ENCODE measurements around the gene CARD11.

CARD11 gene

GRCh38 chr7:3073763-3074458 is 30.2 kb upstream of the CARD11 start:
- H3K27ac ChIP-seq, result no peak overlapping the region
- no peak for TF ChIP-seq CTCF (conservative IDR thresholded peaks at IDR 0.05)

GRCh38 chr7:3070908-3071307 is 27.2 kb upstream of the CARD11 start:
- H3K27ac ChIP-seq, result no peak overlapping the region
- no peak for TF ChIP-seq CTCF (conservative IDR thresholded peaks at IDR 0.05)

GRCh38 chr7:3069771-3070449 is 26.2 kb upstream of the CARD11 start:
- TF ChIP-seq CTCF (conservative IDR thresholded peaks at IDR 0.05), result no peak
- no peak overlapping the region for H3K27ac ChIP-seq

- H3K27ac ChIP-seq, result no peak overlapping the region
- TF ChIP-seq CTCF (conservative IDR thresholded peaks at IDR 0.05), result no peak
These were observed 24.9 kb upstream of the CARD11 start for GRCh38 chr7:3068530-3068929.

GRCh38 chr7:3067606-3068380 is 24.1 kb upstream of the CARD11 start:
- no peak for TF ChIP-seq CTCF (conservative IDR thresholded peaks at IDR 0.05)
- no peak overlapping the region for H3K27ac ChIP-seq

GRCh38 chr7:3067193-3067592 is 23.5 kb upstream of the CARD11 start:
- no peak overlapping the region for H3K27ac ChIP-seq
- no peak for TF ChIP-seq CTCF (conservative IDR thresholded peaks at IDR 0.05)

- no peak for TF ChIP-seq CTCF (conservative IDR thresholded peaks at IDR 0.05)
- H3K27ac ChIP-seq, result no peak overlapping the region
These were observed 22.8 kb upstream of the CARD11 start for GRCh38 chr7:3066506-3066905.

Data from VCaP (cell line).